WTC11 (cell line): ENCODE results near the gene LRSAM1.

Source experiments
- CREB1 ChIP-seq: sonication (generic); formaldehyde crosslinking; IDR thresholded peaks from 2 replicates; pipeline ENCODE4 v1.8.0; 2023; ENCODE audit warnings: mild to moderate bottlenecking, missing genetic modification reagents
- ELF4 ChIP-seq: sonication (generic); formaldehyde crosslinking; IDR thresholded peaks from 2 replicates; pipeline ENCODE4 v1.8.1; 2022; ENCODE audit warnings: low read depth, mild to moderate bottlenecking, moderate library complexity, missing genetic modification reagents
- NFYB ChIP-seq: sonication (generic); formaldehyde crosslinking; conservative IDR thresholded peaks from 2 replicates; pipeline ENCODE4 v1.8.0; 2022; ENCODE audit warnings: low read depth, missing genetic modification reagents
- TF ChIP-seq, protein P1 (sequence below): fragments of 200-600 bp; IDR thresholded peaks from 2 replicates; pipeline ENCODE4 v1.8.0; 2022; ENCODE audit warnings: antibody characterized with exemption
- TF ChIP-seq, protein P2 (sequence below): sonication (generic); formaldehyde crosslinking; IDR thresholded peaks from 2 replicates; pipeline ENCODE4 v1.8.1; 2023; ENCODE audit warnings: mild to moderate bottlenecking, missing genetic modification reagents, borderline replicate concordance
- TF ChIP-seq, protein P3 (sequence below): sonication (generic); formaldehyde crosslinking; IDR thresholded peaks from 2 replicates; pipeline ENCODE4 v1.8.1; 2022; ENCODE audit warnings: low read depth, mild to moderate bottlenecking, moderate library complexity, missing genetic modification reagents, borderline replicate concordance

DNA sequence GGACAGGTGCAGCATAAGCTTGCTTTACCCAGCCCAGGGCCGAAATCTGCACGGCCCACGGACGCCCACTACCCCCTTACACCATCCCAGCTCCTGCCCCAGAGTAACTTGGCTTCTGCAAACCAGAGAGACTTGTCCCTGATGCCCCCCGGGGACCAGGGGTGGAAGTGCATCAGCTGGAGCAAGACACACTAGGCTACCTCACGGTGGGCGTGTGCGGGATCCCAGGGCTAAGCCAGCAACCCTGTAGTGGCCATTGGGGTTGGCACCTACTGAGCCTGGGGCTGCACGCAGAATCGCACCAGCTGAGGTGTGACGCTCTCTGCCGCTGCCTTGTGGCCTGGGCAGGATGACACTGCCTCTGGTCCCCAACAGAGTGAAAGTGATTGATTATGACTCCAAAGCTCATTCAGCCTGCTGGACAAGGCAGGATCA lies 33.3 kb upstream of the LRSAM1 start:
- TF ChIP-seq, protein P1, sequence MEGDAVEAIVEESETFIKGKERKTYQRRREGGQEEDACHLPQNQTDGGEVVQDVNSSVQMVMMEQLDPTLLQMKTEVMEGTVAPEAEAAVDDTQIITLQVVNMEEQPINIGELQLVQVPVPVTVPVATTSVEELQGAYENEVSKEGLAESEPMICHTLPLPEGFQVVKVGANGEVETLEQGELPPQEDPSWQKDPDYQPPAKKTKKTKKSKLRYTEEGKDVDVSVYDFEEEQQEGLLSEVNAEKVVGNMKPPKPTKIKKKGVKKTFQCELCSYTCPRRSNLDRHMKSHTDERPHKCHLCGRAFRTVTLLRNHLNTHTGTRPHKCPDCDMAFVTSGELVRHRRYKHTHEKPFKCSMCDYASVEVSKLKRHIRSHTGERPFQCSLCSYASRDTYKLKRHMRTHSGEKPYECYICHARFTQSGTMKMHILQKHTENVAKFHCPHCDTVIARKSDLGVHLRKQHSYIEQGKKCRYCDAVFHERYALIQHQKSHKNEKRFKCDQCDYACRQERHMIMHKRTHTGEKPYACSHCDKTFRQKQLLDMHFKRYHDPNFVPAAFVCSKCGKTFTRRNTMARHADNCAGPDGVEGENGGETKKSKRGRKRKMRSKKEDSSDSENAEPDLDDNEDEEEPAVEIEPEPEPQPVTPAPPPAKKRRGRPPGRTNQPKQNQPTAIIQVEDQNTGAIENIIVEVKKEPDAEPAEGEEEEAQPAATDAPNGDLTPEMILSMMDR, result no peak
- TF ChIP-seq, protein P2, sequence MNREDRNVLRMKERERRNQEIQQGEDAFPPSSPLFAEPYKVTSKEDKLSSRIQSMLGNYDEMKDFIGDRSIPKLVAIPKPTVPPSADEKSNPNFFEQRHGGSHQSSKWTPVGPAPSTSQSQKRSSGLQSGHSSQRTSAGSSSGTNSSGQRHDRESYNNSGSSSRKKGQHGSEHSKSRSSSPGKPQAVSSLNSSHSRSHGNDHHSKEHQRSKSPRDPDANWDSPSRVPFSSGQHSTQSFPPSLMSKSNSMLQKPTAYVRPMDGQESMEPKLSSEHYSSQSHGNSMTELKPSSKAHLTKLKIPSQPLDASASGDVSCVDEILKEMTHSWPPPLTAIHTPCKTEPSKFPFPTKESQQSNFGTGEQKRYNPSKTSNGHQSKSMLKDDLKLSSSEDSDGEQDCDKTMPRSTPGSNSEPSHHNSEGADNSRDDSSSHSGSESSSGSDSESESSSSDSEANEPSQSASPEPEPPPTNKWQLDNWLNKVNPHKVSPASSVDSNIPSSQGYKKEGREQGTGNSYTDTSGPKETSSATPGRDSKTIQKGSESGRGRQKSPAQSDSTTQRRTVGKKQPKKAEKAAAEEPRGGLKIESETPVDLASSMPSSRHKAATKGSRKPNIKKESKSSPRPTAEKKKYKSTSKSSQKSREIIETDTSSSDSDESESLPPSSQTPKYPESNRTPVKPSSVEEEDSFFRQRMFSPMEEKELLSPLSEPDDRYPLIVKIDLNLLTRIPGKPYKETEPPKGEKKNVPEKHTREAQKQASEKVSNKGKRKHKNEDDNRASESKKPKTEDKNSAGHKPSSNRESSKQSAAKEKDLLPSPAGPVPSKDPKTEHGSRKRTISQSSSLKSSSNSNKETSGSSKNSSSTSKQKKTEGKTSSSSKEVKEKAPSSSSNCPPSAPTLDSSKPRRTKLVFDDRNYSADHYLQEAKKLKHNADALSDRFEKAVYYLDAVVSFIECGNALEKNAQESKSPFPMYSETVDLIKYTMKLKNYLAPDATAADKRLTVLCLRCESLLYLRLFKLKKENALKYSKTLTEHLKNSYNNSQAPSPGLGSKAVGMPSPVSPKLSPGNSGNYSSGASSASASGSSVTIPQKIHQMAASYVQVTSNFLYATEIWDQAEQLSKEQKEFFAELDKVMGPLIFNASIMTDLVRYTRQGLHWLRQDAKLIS (CRISPR knock-in tag), result no peak
- TF ChIP-seq, protein P3, sequence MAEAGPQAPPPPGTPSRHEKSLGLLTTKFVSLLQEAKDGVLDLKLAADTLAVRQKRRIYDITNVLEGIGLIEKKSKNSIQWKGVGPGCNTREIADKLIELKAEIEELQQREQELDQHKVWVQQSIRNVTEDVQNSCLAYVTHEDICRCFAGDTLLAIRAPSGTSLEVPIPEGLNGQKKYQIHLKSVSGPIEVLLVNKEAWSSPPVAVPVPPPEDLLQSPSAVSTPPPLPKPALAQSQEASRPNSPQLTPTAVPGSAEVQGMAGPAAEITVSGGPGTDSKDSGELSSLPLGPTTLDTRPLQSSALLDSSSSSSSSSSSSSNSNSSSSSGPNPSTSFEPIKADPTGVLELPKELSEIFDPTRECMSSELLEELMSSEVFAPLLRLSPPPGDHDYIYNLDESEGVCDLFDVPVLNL (CRISPR knock-in tag), result no peak
- TF ChIP-seq ELF4 (no peak), CREB1 (no peak), NFYB (CRISPR knock-in tag) (no peak)
